HL-60 (cell line): ENCODE data around the gene KREMEN2.

ENCODE experiments used
- CTCF ChIP-seq: IDR thresholded peaks from one replicate; pipeline ENCODE4 v1.5.1; 2011; ENCODE audit warnings: low read length, control low read depth, inconsistent platforms; ENCODE audit not compliant: insufficient read depth
- GABPA ChIP-seq: IDR thresholded peaks from 2 replicates; pipeline ENCODE4 v1.6.1; 2012; ENCODE audit warnings: low read depth
- POLR2AphosphoS5 ChIP-seq: IDR thresholded peaks from 2 replicates; pipeline ENCODE4 v1.6.1; 2012; ENCODE audit warnings: low read depth
- SPI1 ChIP-seq: IDR thresholded peaks from 2 replicates; pipeline ENCODE4 v1.6.1; 2012; ENCODE audit warnings: low read depth, mild to moderate bottlenecking, borderline replicate concordance
- TF ChIP-seq, protein P1 (sequence below): IDR thresholded peaks from 2 replicates; pipeline ENCODE4 v1.6.1; 2012; ENCODE audit warnings: low read depth; ENCODE audit not compliant: insufficient replicate concordance

DNA sequence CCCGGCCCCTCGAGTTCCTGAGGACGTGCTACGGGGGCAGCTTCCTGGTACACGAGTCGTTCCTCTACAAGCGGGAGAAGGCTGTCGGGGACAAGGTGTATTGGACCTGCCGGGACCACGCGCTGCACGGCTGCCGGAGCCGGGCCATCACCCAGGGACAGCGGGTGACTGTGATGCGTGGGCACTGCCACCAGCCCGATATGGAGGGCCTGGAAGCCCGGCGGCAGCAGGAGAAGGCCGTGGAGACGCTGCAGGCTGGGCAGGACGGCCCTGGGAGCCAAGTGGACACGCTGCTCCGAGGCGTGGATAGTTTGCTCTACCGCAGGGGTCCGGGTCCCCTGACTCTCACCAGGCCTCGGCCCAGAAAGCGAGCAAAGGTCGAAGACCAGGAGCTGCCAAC, 30.9 kb upstream of the KREMEN2 start:
- TF ChIP-seq CTCF: no peak
- no peak for TF ChIP-seq POLR2AphosphoS5
- no peak for TF ChIP-seq SPI1
- TF ChIP-seq, protein P1, sequence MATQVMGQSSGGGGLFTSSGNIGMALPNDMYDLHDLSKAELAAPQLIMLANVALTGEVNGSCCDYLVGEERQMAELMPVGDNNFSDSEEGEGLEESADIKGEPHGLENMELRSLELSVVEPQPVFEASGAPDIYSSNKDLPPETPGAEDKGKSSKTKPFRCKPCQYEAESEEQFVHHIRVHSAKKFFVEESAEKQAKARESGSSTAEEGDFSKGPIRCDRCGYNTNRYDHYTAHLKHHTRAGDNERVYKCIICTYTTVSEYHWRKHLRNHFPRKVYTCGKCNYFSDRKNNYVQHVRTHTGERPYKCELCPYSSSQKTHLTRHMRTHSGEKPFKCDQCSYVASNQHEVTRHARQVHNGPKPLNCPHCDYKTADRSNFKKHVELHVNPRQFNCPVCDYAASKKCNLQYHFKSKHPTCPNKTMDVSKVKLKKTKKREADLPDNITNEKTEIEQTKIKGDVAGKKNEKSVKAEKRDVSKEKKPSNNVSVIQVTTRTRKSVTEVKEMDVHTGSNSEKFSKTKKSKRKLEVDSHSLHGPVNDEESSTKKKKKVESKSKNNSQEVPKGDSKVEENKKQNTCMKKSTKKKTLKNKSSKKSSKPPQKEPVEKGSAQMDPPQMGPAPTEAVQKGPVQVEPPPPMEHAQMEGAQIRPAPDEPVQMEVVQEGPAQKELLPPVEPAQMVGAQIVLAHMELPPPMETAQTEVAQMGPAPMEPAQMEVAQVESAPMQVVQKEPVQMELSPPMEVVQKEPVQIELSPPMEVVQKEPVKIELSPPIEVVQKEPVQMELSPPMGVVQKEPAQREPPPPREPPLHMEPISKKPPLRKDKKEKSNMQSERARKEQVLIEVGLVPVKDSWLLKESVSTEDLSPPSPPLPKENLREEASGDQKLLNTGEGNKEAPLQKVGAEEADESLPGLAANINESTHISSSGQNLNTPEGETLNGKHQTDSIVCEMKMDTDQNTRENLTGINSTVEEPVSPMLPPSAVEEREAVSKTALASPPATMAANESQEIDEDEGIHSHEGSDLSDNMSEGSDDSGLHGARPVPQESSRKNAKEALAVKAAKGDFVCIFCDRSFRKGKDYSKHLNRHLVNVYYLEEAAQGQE: no peak
- TF ChIP-seq GABPA: no peak
